ENCODE measurements around the gene ADH1B. TPM values are rescaled to one million over a fixed set of nuclear protein-coding genes. Genes with fewer than 3 reads are reported as not detected.

The ADH1B gene
- total and polyA plus RNA-seq, 9 of the 15 experiments (the other 6 are each of a cell fraction or from before 2014, with no cell fraction given): 0.71 TPM; not detected in 8

- WGBS (ENCODE audit: insufficient coverage, low coverage, missing lambda C conversion rate): 0% methylated on average over 3 of the region's 3 CpGs
- Histone ChIP-seq H3K27ac (ENCODE audit: extremely low read depth, low read depth, low read length) (no peak overlapping the region), H3K4me1 (replicated peaks in 1 of 2; ENCODE audit: control insufficient read depth in 2 of 2, insufficient read depth in 2 of 2, low read length in 2 of 2) (no peaks in the 10 kb centered on the region), H3K4me3 (no peak overlapping the region), H3K9ac (ENCODE audit: insufficient read depth in 1 of 2, low read depth in 2 of 2, low read length in 2 of 2) (no peak overlapping the region), H3K27me3 (ENCODE audit: control insufficient read depth in 2 of 2, insufficient read depth in 2 of 2, low read length in 2 of 2) (no peaks in the 10 kb centered on the region), H3K9me3 (replicated peaks; ENCODE audit: control insufficient read depth, insufficient read depth, low read depth, low read length) (no peaks in the 10 kb centered on the region), H3K36me3 (ENCODE audit: control insufficient read depth, insufficient read depth, low read length) (no peaks in the 10 kb centered on the region), H4K20me1 (replicated peaks; ENCODE audit: control insufficient read depth, insufficient read depth, low read length) (no peaks in the 10 kb centered on the region), H3K4me2 (ENCODE audit: insufficient read depth, low read length) (no peak overlapping the region), H3K9me1 (ENCODE audit: control insufficient read depth, insufficient read depth, low read length) (no peaks in the 10 kb centered on the region), H3K79me2 (ENCODE audit: control insufficient read depth, insufficient read depth, low read length) (no peaks in the 10 kb centered on the region), H2AFZ (ENCODE audit: low read depth, low read length) (peak overlapping the region; percentile 48; the same call in 1 of the 2 replicates)
- in situ Hi-C loops (cut with MboI): no loop called here
- no peak for DNase-seq (ENCODE audit: extremely low read depth in 1 of 4, low spot score in 3 of 4)
- intact Hi-C loops (cut with micrococcal nuclease): no loop called here
- ChIA-PET CTCF (ENCODE audit: low intra/inter-chr PET ratio) (no interaction called here), POLR2A (no interaction called here)
- BruUV-seq (replicated peaks): no TSS peak
- ATAC-seq: no peak
- TF ChIP-seq CTCF (IDR thresholded peaks at IDR 0.05 in 2 of 3, conservative IDR thresholded peaks at IDR 0.05 in 1 of 3; ENCODE audit: insufficient read depth in 2 of 3, low read depth in 1 of 3, low read length in 3 of 3): no peak
- peak; percentile 46 for FAIRE-seq
Measured at GRCh38 chr4:99317354-99317753, 3.8 kb downstream of the ADH1B start.

GRCh38 chr4:99315839-99316238 is 5.4 kb downstream of the ADH1B start:
- no peak for FAIRE-seq
- Histone ChIP-seq H3K36me3 (ENCODE audit: control insufficient read depth, insufficient read depth, low read length) (no peaks in the 10 kb centered on the region), H3K27ac (ENCODE audit: extremely low read depth, low read depth, low read length) (no peak overlapping the region), H2AFZ (ENCODE audit: low read depth, low read length) (no peak overlapping the region), H4K20me1 (replicated peaks; ENCODE audit: control insufficient read depth, insufficient read depth, low read length) (no peaks in the 10 kb centered on the region), H3K9me3 (replicated peaks; ENCODE audit: control insufficient read depth, insufficient read depth, low read depth, low read length) (no peaks in the 10 kb centered on the region), H3K4me3 (no peak overlapping the region), H3K9me1 (ENCODE audit: control insufficient read depth, insufficient read depth, low read length) (no peaks in the 10 kb centered on the region), H3K4me2 (ENCODE audit: insufficient read depth, low read length) (no peak overlapping the region), H3K27me3 (ENCODE audit: control insufficient read depth in 2 of 2, insufficient read depth in 2 of 2, low read length in 2 of 2) (no peaks in the 10 kb centered on the region), H3K9ac (ENCODE audit: insufficient read depth in 1 of 2, low read depth in 2 of 2, low read length in 2 of 2) (no peak overlapping the region), H3K79me2 (ENCODE audit: control insufficient read depth, insufficient read depth, low read length) (no peaks in the 10 kb centered on the region), H3K4me1 (replicated peaks in 1 of 2; ENCODE audit: control insufficient read depth in 2 of 2, insufficient read depth in 2 of 2, low read length in 2 of 2) (no peaks in the 10 kb centered on the region)
- CTCF ChIA-PET (ENCODE audit: low intra/inter-chr PET ratio): no interaction called here
- ATAC-seq: no peak
- BruUV-seq (replicated peaks): no TSS peak
- in situ Hi-C loops (cut with MboI): no loop called here
- DNase-seq (ENCODE audit: extremely low read depth in 1 of 4, low spot score in 3 of 4): no peak
- POLR2A ChIA-PET: no interaction called here
- intact Hi-C loops (cut with micrococcal nuclease): no loop called here
- WGBS (ENCODE audit: insufficient coverage, low coverage, missing lambda C conversion rate): 0% methylated on average over 5 of the region's 6 CpGs
- TF ChIP-seq USF1 (CRISPR knock-in tag; IDR thresholded peaks at IDR 0.05) (no peak), PRMT5 (CRISPR knock-in tag; IDR thresholded peaks at IDR 0.05) (no peak), TARDBP (IDR thresholded peaks at IDR 0.05) (no peak), KDM4B (IDR thresholded peaks at IDR 0.05; ENCODE audit: borderline replicate concordance in 2 of 2, low read depth in 1 of 2) (no peak), DNMT1 (IDR thresholded peaks at IDR 0.05) (no peak), MCM5 (IDR thresholded peaks at IDR 0.05; ENCODE audit: low read depth) (no peak), SMARCB1 (IDR thresholded peaks at IDR 0.05; ENCODE audit: insufficient read length, low read depth) (no peak), KHSRP (IDR thresholded peaks at IDR 0.05) (no peak), TAF1 (IDR thresholded peaks at IDR 0.05; ENCODE audit: control insufficient read depth, extremely low read depth, insufficient read depth, low read length, severe bottlenecking) (no peak), DDX20 (tag; IDR thresholded peaks at IDR 0.05; ENCODE audit: low read depth) (no peak), ID3 (CRISPR knock-in tag; IDR thresholded peaks at IDR 0.05) (no peak), ID3 (tag; IDR thresholded peaks at IDR 0.05) (no peak)

Data from K562 (cell line).